ENCODE measurements around the gene CTSA. TPM values are rescaled to one million over a fixed set of nuclear protein-coding genes. Genes with fewer than 3 reads are reported as not detected.
A peak's percentile ranks its signal among the peaks of the same experiment; 100 is the strongest.
"Not testable (repeated sequence)": the region's sequence is repeated elsewhere in the genome, so short reads cannot be mapped to it uniquely, and the experiment has no call there.

Gene CTSA
- total and polyA plus RNA-seq, 4 donors = 37.9 to 175 (median 112) TPM

DNA sequence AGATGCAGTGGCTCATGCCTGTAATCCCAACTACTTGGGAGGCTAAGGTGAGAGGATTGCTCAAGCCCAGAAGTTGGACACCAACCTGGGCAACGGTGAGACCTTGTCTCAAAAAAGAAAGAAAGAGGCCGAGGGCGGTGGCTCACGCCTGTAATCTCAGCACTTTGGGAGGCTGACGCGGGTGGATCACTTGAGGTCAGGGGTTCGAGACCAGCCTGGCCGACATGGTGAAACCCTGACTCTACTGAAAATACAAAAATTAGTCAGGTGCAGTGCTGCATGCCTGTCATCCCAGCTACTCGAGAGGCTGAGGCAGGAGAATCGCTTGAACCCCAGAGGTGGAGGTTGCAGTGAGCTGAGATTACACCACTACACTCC lies 17.0 kb upstream of the CTSA start:
- H3K27me3 ChIP-seq (ENCODE audit: control insufficient read depth in 1 of 2, insufficient read depth in 2 of 2, low read length in 1 of 2); H3K27ac ChIP-seq (ENCODE audit: low read depth in 1 of 2, low read length in 2 of 2); intact Hi-C loops (cut with DNase I); H3K4me1 ChIP-seq (ENCODE audit: control insufficient read depth in 1 of 2, insufficient read depth in 2 of 2, low read length in 2 of 2); ATAC-seq (ENCODE audit: low FRiP score); H3K9me3 ChIP-seq (ENCODE audit: control insufficient read depth, low read length); H3K4me3 ChIP-seq (ENCODE audit: low read length in 2 of 2); DNase-seq: not testable (repeated sequence)
- 95 to 98% methylated on average over 10 of the region's 10 CpGs for WGBS, 2 donors
- peaks cover 0 to 10% of the 10 kb centered on the region in 2 donors for H3K36me3 ChIP-seq (ENCODE audit: control insufficient read depth in 1 of 2, insufficient read depth in 2 of 2, low read length in 1 of 2)

DNA sequence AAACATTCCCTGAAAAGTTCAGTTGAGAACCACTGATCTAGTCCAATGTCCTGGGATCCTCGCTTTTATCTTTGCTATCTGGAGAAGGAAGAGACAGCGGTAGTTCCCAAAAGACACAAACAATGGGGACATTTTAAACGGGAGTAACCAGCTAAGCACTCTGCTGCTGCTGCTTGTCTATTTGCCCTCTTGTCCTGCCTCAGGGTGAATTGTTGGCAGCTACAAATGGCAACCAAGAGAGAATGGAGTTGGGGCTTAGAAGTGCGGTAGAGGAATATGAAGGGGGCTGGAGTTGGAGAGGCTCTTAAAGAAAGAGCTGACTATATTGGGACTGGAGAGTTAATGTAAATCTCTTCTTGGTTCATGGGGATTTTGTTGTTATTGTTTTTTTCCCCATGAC lies 16.6 kb upstream of the CTSA start:
- DNase-seq (no peak), ATAC-seq (ENCODE audit: low FRiP score) (no peak)
- no peaks in the 10 kb centered on the region for H3K27me3 ChIP-seq (ENCODE audit: control insufficient read depth in 1 of 2, insufficient read depth in 2 of 2, low read length in 1 of 2)
- peaks cover 0 to 10% of the 10 kb centered on the region in 2 donors for H3K36me3 ChIP-seq (ENCODE audit: control insufficient read depth in 1 of 2, insufficient read depth in 2 of 2, low read length in 1 of 2)
- H3K9me3 ChIP-seq (ENCODE audit: control insufficient read depth, low read length) = no peaks in the 10 kb centered on the region
- H3K4me1 ChIP-seq (ENCODE audit: control insufficient read depth in 1 of 2, insufficient read depth in 2 of 2, low read length in 2 of 2) = no peaks in the 10 kb centered on the region
- H3K4me3 ChIP-seq (ENCODE audit: low read length in 2 of 2) = no peak overlapping the region
- WGBS, 2 donors = 79 to 86% methylated on average over 4 of the region's 4 CpGs
- no peak overlapping the region for H3K27ac ChIP-seq (ENCODE audit: low read depth in 1 of 2, low read length in 2 of 2)
- intact Hi-C loops (cut with DNase I) = no loop called here

DNA sequence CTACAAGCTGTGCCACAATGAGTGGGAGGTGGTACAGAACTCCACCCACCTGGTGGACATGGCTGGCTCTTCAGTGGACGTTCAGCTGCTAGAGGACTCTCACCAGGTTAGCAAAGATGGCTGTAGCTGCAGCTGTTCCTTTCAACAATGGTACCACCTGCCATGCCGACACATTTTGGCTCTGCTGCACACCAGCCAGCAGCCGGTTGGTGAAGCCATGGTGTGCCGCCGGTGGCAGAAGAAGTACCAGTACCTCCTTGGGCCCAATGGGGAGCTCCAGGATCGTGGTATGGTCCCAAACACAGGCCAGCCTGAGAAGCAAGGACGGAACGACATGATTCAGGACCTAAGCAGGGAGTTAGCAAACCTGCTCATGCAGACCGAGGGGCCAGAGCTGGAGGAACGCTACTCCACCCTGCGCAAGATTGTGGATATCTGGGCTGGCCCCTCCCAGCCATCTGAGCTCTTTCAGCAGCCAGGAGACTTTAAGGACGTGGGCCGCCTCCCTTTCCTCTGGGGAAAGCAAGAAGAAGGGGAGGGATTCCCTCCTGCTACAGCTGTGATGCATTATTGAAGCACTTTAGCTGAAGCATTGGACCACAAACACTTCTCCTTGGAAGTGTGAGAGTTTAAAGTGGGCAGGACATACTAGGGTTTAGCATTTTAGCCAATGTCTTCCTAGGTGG lies 12.9 kb upstream of the CTSA start:
- Histone ChIP-seq H3K36me3 (ENCODE audit: control insufficient read depth in 1 of 2, insufficient read depth in 2 of 2, low read length in 1 of 2) (peaks cover 0 to 10% of the 10 kb centered on the region in 2 donors), H3K27me3 (ENCODE audit: control insufficient read depth in 1 of 2, insufficient read depth in 2 of 2, low read length in 1 of 2) (no peaks in the 10 kb centered on the region), H3K4me1 (ENCODE audit: control insufficient read depth in 1 of 2, insufficient read depth in 2 of 2, low read length in 2 of 2) (no peaks in the 10 kb centered on the region), H3K27ac (ENCODE audit: low read depth in 1 of 2, low read length in 2 of 2) (no peak overlapping the region), H3K9me3 (ENCODE audit: control insufficient read depth, low read length) (no peaks in the 10 kb centered on the region), H3K4me3 (ENCODE audit: low read length in 2 of 2) (no peak overlapping the region)
- 87 to 91% methylated on average over 13 of the region's 13 CpGs for WGBS, 2 donors
- intact Hi-C loops (cut with DNase I) = no loop called here
- no peak for ATAC-seq (ENCODE audit: low FRiP score)
- no peak for DNase-seq

DNA sequence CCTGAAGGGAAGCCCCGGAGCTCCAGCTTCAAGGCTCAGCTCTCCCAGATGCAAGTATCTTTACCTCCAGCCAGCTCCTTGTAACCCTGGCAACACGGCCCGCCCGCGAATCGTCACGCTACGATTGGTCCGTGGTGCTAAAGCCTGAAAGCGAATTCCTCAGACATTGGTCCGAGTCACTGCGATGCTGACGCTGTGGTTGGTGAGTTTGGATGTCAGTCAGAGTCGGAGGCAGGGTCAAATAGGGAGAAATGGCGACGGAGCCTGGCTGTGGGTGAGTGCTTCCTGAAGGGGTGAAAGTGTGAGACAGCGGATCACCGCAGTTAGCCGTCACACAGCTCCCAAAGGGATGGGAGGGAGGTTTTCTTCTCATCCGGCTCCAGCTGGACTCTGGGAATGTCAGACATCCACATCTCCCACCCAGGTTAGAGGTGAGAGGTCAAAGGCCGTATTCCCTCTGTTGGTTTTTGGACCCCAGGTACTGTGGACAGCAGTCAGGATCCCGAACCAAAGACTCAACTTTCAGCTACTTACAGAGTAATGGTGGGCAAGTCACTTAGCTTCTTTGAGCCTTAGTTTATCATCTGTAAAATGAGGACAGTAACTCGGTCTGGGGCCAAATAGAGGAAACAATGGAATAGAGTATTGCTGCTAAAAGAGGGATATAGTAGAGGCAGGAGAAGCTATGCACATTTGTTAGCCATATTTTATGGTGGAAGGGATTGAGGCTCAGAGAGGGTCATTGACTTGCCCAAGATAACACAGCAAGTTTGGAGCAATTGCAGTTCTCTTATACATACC lies 9.9 kb upstream of the CTSA start, which contains the start of gene ZSWIM1:
Gene ZSWIM1, plus strand, starts transcription at position 240 of the 801 bp plus-strand sequence. CDS start 1,366 bp downstream, outside the sequence.
- intact Hi-C loops (cut with DNase I) = loop anchor here in 1 of 2 donors (10.0 kb wide), 1 partner anchor 46 kb away; the partner anchor contains the start of gene SNX21
- H3K27me3 ChIP-seq (ENCODE audit: control insufficient read depth in 1 of 2, insufficient read depth in 2 of 2, low read length in 1 of 2) = no peaks in the 10 kb centered on the region
- peak; percentile 99 to 100 for DNase-seq
- H3K27ac ChIP-seq (ENCODE audit: low read depth in 1 of 2, low read length in 2 of 2) = peak within 1 kb of the TSS in 1 of 2 donors; percentile 74
- H3K4me3 ChIP-seq (ENCODE audit: low read length in 2 of 2) = peak within 1 kb of the TSS; percentile 29 to 45
- peak; percentile 97 for ATAC-seq (ENCODE audit: low FRiP score)
- 0% methylated on average over 23 of the region's 23 CpGs for WGBS, 2 donors
- H3K9me3 ChIP-seq (ENCODE audit: control insufficient read depth, low read length) = no peaks in the 10 kb centered on the region
- peaks cover 0 to 12% of the 10 kb centered on the region in 2 donors for H3K36me3 ChIP-seq (ENCODE audit: control insufficient read depth in 1 of 2, insufficient read depth in 2 of 2, low read length in 1 of 2)
- no peaks in the 10 kb centered on the region for H3K4me1 ChIP-seq (ENCODE audit: control insufficient read depth in 1 of 2, insufficient read depth in 2 of 2, low read length in 2 of 2)

DNA sequence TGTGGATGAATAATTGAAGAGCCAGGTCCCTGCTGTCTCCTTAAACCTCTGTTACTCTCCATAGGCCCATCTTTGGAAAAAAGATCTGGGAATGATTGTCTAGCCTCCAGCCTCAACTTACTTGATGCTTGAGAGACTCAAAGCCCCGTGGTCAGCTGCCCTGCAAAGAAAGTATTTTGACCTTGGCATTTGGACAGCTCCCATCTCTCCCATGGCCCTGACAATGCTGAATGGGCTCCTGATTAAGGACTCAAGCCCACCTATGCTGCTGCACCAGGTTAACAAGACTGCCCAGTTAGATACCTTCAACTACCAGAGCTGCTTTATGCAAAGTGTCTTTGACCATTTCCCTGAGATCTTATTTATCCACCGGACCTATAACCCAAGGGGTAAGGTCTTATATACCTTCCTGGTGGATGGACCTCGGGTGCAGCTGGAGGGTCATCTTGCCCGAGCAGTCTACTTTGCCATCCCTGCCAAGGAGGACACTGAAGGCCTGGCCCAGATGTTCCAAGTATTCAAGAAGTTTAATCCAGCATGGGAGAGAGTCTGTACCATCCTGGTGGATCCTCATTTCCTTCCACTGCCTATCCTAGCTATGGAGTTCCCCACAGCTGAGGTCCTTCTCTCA lies 8.6 kb upstream of the CTSA start:
- ATAC-seq (ENCODE audit: low FRiP score) (no peak), DNase-seq (no peak)
- H3K9me3 ChIP-seq (ENCODE audit: control insufficient read depth, low read length) = no peaks in the 10 kb centered on the region
- intact Hi-C loops (cut with DNase I) = loop anchor here in 1 of 2 donors (10.0 kb wide), 1 partner anchor 48 kb away; the partner anchor contains the start of gene SNX21
- H3K4me1 ChIP-seq (ENCODE audit: control insufficient read depth in 1 of 2, insufficient read depth in 2 of 2, low read length in 2 of 2) = no peaks in the 10 kb centered on the region
- peaks cover 0 to 4% of the 10 kb centered on the region in 2 donors for H3K36me3 ChIP-seq (ENCODE audit: control insufficient read depth in 1 of 2, insufficient read depth in 2 of 2, low read length in 1 of 2)
- no peak overlapping the region for H3K4me3 ChIP-seq (ENCODE audit: low read length in 2 of 2)
- H3K27me3 ChIP-seq (ENCODE audit: control insufficient read depth in 1 of 2, insufficient read depth in 2 of 2, low read length in 1 of 2) = no peaks in the 10 kb centered on the region
- no peak overlapping the region for H3K27ac ChIP-seq (ENCODE audit: low read depth in 1 of 2, low read length in 2 of 2)
- whole genome bisulfite sequencing, 2 donors = 77 to 81% methylated on average over 4 of the region's 4 CpGs

DNA sequence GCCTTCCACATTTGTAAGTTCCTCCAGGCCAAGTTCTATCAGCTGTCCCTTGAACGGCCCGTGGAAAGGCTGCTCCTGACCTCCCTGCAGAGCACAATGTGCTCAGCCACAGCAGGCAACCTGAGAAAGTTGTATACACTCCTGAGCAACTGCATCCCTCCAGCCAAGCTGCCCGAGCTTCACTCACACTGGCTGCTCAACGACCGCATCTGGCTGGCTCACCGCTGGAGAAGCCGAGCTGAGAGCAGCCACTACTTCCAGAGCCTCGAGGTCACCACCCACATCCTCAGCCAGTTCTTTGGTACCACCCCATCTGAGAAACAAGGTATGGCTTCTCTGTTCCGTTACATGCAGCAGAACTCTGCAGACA lies 8.1 kb upstream of the CTSA start:
- no peak overlapping the region for H3K4me3 ChIP-seq (ENCODE audit: low read length in 2 of 2)
- no peaks in the 10 kb centered on the region for H3K4me1 ChIP-seq (ENCODE audit: control insufficient read depth in 1 of 2, insufficient read depth in 2 of 2, low read length in 2 of 2)
- peaks cover 0 to 2% of the 10 kb centered on the region in 2 donors for H3K36me3 ChIP-seq (ENCODE audit: control insufficient read depth in 1 of 2, insufficient read depth in 2 of 2, low read length in 1 of 2)
- no peaks in the 10 kb centered on the region for H3K27me3 ChIP-seq (ENCODE audit: control insufficient read depth in 1 of 2, insufficient read depth in 2 of 2, low read length in 1 of 2)
- ATAC-seq (ENCODE audit: low FRiP score) (no peak), DNase-seq (no peak)
- 76% methylated on average over 9 of the region's 9 CpGs for WGBS, 2 donors
- intact Hi-C loops (cut with DNase I) = loop anchor here in 1 of 2 donors (10.0 kb wide), 1 partner anchor 48 kb away; the partner anchor contains the start of gene SNX21
- H3K27ac ChIP-seq (ENCODE audit: low read depth in 1 of 2, low read length in 2 of 2) = no peak overlapping the region
- H3K9me3 ChIP-seq (ENCODE audit: control insufficient read depth, low read length) = no peaks in the 10 kb centered on the region

DNA sequence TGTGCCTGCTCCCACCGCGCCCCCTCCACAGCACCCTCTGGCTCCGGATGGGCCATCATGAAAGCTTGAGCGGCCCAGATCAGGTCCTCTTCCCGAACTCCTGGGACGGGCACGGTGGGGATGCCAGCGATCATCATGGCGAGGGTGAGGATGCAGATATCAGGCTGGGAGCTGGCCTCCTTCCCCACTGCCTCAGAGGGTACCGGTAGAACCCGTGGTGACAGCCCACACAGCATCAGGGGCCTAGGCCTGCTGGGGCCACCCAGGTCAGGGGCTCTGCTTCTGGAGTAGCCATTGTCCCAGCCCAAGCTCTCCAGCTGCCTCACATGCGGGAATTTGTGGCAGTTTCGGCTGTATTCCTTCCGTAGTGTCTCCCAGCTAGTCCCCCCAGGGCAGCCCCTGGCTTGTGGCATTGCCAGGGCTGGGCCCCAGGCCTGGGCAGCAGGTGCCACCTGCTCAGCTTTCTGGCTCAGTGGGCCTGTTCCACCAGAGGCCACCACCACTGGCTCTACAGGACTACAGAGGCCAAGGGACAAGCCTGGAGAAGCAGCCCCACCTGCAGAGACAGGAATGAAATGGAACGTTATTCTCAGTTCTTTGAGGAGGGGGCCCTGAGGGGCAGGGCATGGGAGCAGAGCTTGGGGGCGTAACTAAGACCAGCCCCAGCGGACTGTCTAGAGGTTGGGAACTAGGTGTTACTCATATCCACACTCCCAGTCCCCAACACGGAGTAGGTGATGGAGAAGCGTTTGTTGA lies 4.4 kb upstream of the CTSA start:
- ATAC-seq (ENCODE audit: low FRiP score) (no peak), DNase-seq (peak in 1 of 2 donors; percentile 72)
- WGBS, 2 donors = 85 to 87% methylated on average over 19 of the region's 19 CpGs
- no peaks in the 10 kb centered on the region for H3K27me3 ChIP-seq (ENCODE audit: control insufficient read depth in 1 of 2, insufficient read depth in 2 of 2, low read length in 1 of 2)
- intact Hi-C loops (cut with DNase I) = loop anchor here in 1 of 2 donors (10.0 kb wide), 1 partner anchor 52 kb away; the partner anchor contains the start of gene SNX21
- H3K9me3 ChIP-seq (ENCODE audit: control insufficient read depth, low read length) = no peaks in the 10 kb centered on the region
- no peak overlapping the region for H3K4me3 ChIP-seq (ENCODE audit: low read length in 2 of 2)
- no peaks in the 10 kb centered on the region for H3K4me1 ChIP-seq (ENCODE audit: control insufficient read depth in 1 of 2, insufficient read depth in 2 of 2, low read length in 2 of 2)
- H3K36me3 ChIP-seq (ENCODE audit: control insufficient read depth in 1 of 2, insufficient read depth in 2 of 2, low read length in 1 of 2) = peaks cover 0 to 2% of the 10 kb centered on the region in 2 donors
- no peak overlapping the region for H3K27ac ChIP-seq (ENCODE audit: low read depth in 1 of 2, low read length in 2 of 2)

DNA sequence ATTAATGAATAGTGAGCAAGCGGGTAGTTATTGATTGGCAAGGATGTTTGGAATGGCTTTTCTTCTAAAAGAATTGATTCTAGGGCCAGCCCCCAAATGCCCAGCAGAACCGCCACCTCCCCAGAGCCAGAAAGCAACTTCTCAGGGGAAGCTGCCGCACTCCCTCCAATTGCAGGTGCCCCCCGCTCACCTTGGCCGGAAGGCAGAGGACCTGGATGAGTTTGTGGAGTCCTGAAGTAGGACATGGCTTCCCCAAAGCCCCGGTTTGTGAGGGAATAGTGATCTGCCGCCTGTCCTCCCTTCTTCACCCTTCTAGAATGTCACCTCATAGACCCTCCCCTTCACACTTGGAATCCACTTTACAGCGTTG lies 3.8 kb upstream of the CTSA start, which contains the start of gene SPATA25:
Gene SPATA25, minus strand, starts transcription at position 277 of the 370 bp plus-strand sequence. Its CDS starts 32 bp downstream, at position 245.
- H3K27ac ChIP-seq (ENCODE audit: low read depth in 1 of 2, low read length in 2 of 2) = no peak within 1 kb of the TSS
- peaks cover 0 to 2% of the 10 kb centered on the region in 2 donors for H3K36me3 ChIP-seq (ENCODE audit: control insufficient read depth in 1 of 2, insufficient read depth in 2 of 2, low read length in 1 of 2)
- H3K27me3 ChIP-seq (ENCODE audit: control insufficient read depth in 1 of 2, insufficient read depth in 2 of 2, low read length in 1 of 2) = no peaks in the 10 kb centered on the region
- peak in 1 of 2 donors; percentile 28 for DNase-seq
- ATAC-seq (ENCODE audit: low FRiP score) = no peak
- 91 to 95% methylated on average over 8 of the region's 8 CpGs for WGBS, 2 donors
- no peak within 1 kb of the TSS for H3K4me3 ChIP-seq (ENCODE audit: low read length in 2 of 2)
- H3K4me1 ChIP-seq (ENCODE audit: control insufficient read depth in 1 of 2, insufficient read depth in 2 of 2, low read length in 2 of 2) = no peaks in the 10 kb centered on the region
- H3K9me3 ChIP-seq (ENCODE audit: control insufficient read depth, low read length) = no peaks in the 10 kb centered on the region
- intact Hi-C loops (cut with DNase I) = loop anchor here in 1 of 2 donors (10.0 kb wide), 1 partner anchor 53 kb away; the partner anchor contains the start of gene SNX21

Measured in aorta (tissue), 5 donors.